ENCODE data around the gene SMIM26. TPM values are rescaled to one million over a fixed set of nuclear protein-coding genes. Genes with fewer than 3 reads are reported as not detected.

The SMIM26 gene
- total and polyA plus RNA-seq, 9 of the 15 experiments (the other 6 are each of a cell fraction or from before 2014, with no cell fraction given) = 46.9 to 186 (median 86.5) TPM

- WGBS (ENCODE audit: insufficient coverage, low coverage, missing lambda C conversion rate) = 76% methylated on average over 2 of the region's 2 CpGs
- Histone ChIP-seq H3K36me3 (ENCODE audit: control insufficient read depth, insufficient read depth, low read length) (peaks cover 33% of the 10 kb centered on the region; the same call in 2 of the 3 replicates), H3K4me2 (ENCODE audit: insufficient read depth, low read length) (no peak overlapping the region), H3K9me1 (ENCODE audit: control insufficient read depth, insufficient read depth, low read length) (no peaks in the 10 kb centered on the region), H3K27me3 (ENCODE audit: control insufficient read depth in 2 of 2, insufficient read depth in 2 of 2, low read length in 2 of 2) (no peaks in the 10 kb centered on the region), H3K79me2 (ENCODE audit: control insufficient read depth, insufficient read depth, low read length) (no peaks in the 10 kb centered on the region), H3K4me1 (replicated peaks in 1 of 2; ENCODE audit: control insufficient read depth in 2 of 2, insufficient read depth in 2 of 2, low read length in 2 of 2) (no peaks in the 10 kb centered on the region), H3K9me3 (replicated peaks; ENCODE audit: control insufficient read depth, insufficient read depth, low read depth, low read length) (no peaks in the 10 kb centered on the region), H3K4me3 (no peak overlapping the region), H3K27ac (ENCODE audit: extremely low read depth, low read depth, low read length) (no peak overlapping the region), H3K9ac (ENCODE audit: insufficient read depth in 1 of 2, low read depth in 2 of 2, low read length in 2 of 2) (no peak overlapping the region), H2AFZ (ENCODE audit: low read depth, low read length) (no peak overlapping the region), H4K20me1 (replicated peaks; ENCODE audit: control insufficient read depth, insufficient read depth, low read length) (no peaks in the 10 kb centered on the region)
- no TSS peak for BruUV-seq (replicated peaks)
- ATAC-seq (no peak), FAIRE-seq (no peak), DNase-seq (ENCODE audit: extremely low read depth in 1 of 4, low spot score in 3 of 4) (no peak)
- in situ Hi-C loops (cut with MboI) (no loop called here), intact Hi-C loops (cut with micrococcal nuclease) (no loop called here)
- TF ChIP-seq CHD2 (IDR thresholded peaks at IDR 0.05; ENCODE audit: low read depth, low read length) (no peak), NFE2L1 (tag; IDR thresholded peaks at IDR 0.05; ENCODE audit: borderline replicate concordance, low read depth) (no peak), ZHX1 (conservative IDR thresholded peaks at IDR 0.05; ENCODE audit: low read length) (no peak), AFF4 (CRISPR knock-in tag; IDR thresholded peaks at IDR 0.05) (no peak), ETV6 (IDR thresholded peaks at IDR 0.05; ENCODE audit: borderline replicate concordance in 1 of 2, low read depth in 2 of 2, low read length in 1 of 2) (no peak), ETV6 (CRISPR knock-in tag; IDR thresholded peaks at IDR 0.05; ENCODE audit: borderline replicate concordance) (no peak), ZNF253 (CRISPR knock-in tag; conservative IDR thresholded peaks at IDR 0.05) (no peak), TAF15 (IDR thresholded peaks at IDR 0.05; ENCODE audit: low read depth, low read length) (no peak), THRA (IDR thresholded peaks at IDR 0.05) (no peak)
- ChIA-PET POLR2A (no interaction called here), CTCF (ENCODE audit: low intra/inter-chr PET ratio) (no interaction called here)
Observed at GRCh38 chr20:18523066-18523465, 44.2 kb upstream of the SMIM26 start.
